ENCODE results near the gene FGF19. TPM values are rescaled to one million over a fixed set of nuclear protein-coding genes. Genes with fewer than 3 reads are reported as not detected.

Gene FGF19
- total and polyA plus RNA-seq, 9 of the 15 experiments (the other 6 are each of a cell fraction or from before 2014, with no cell fraction given) = 0.11 TPM; not detected in 8

DNA sequence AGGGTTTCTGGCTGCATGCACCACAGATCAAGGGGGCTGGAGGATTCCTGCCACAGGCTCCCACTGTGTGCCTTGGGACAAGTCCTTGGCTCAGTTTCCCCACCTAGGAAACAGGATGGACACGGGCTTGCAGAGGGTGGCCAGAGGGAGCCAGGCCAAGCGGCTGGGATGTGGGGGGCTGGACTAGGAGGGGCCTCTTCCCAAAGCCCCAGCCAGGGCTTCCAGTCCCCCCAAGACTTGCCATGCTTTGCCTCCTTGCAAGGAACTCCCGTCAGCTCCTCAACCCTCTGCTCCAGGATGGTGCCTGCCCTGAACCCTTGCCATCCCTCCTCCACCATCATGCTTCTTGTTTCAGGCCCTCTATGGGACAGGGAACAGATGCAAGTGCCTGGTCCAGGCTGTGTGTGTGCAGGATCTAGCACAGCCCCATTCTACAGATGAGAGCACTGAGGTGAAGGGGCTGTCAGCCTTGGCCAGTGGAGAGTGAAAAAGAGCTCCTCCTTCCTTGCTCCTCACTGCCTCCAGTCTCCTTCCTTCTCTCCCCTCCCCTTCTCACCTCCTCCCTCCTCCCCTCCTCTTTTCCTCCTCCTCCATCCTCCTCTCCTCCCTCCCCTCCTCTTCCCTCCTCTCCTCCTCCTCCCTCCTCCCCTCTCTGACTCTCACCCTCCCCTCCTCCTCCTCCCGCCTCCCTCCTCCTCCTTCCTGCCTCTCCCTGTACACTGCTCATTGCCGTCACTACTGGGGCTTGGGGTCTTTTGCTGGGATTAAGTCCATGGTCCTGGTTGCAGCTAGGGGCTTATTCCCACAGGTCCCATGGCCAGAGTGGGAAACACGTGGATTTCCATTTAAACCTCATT lies 13.3 kb upstream of the FGF19 start:
- Histone ChIP-seq H3K36me3 (ENCODE audit: control insufficient read depth, insufficient read depth, low read length) (no peaks in the 10 kb centered on the region), H3K4me1 (replicated peaks in 1 of 2; ENCODE audit: control insufficient read depth in 2 of 2, insufficient read depth in 2 of 2, low read length in 2 of 2) (peaks cover 0 to 4% of the 10 kb centered on the region in 2 experiments; a peak in 2 of 5 replicates), H4K20me1 (replicated peaks; ENCODE audit: control insufficient read depth, insufficient read depth, low read length) (0 out of 2 replicates have a peak, but pooled peaks cover 6% of the 10 kb centered on the region), H3K4me2 (ENCODE audit: insufficient read depth, low read length) (no peak overlapping the region), H3K9me1 (ENCODE audit: control insufficient read depth, insufficient read depth, low read length) (no peaks in the 10 kb centered on the region), H3K4me3 (no peak overlapping the region), H3K9me3 (replicated peaks; ENCODE audit: control insufficient read depth, insufficient read depth, low read depth, low read length) (no peaks in the 10 kb centered on the region), H3K27me3 (ENCODE audit: control insufficient read depth in 2 of 2, insufficient read depth in 2 of 2, low read length in 2 of 2) (peaks cover 33 to 74% of the 10 kb centered on the region in 2 experiments), H2AFZ (ENCODE audit: low read depth, low read length) (no peak overlapping the region), H3K27ac (ENCODE audit: extremely low read depth, low read depth, low read length) (no peak overlapping the region), H3K9ac (ENCODE audit: insufficient read depth in 1 of 2, low read depth in 2 of 2, low read length in 2 of 2) (no peak overlapping the region), H3K79me2 (ENCODE audit: control insufficient read depth, insufficient read depth, low read length) (no peaks in the 10 kb centered on the region)
- ATAC-seq = no peak
- intact Hi-C loops (cut with micrococcal nuclease) (no loop called here), in situ Hi-C loops (cut with MboI) (loop anchor here (10.0 kb wide), 1 partner anchor 468 kb away; no protein-coding TSS in a partner anchor)
- WGBS (ENCODE audit: insufficient coverage, low coverage, missing lambda C conversion rate) = 2% methylated on average over 5 of the region's 6 CpGs
- ChIA-PET CTCF (ENCODE audit: low intra/inter-chr PET ratio) (no interaction called here), POLR2A (interaction anchor here (0.7 kb wide), 2 partner anchors 8 to 11 kb away, joined by 3 read pairs; no protein-coding TSS in a partner anchor)
- FAIRE-seq = no peak
- no peak for DNase-seq (ENCODE audit: extremely low read depth in 1 of 4, low spot score in 3 of 4)
- TF ChIP-seq ZNF668 (CRISPR knock-in tag; IDR thresholded peaks at IDR 0.05) (no peak), HCFC1 (IDR thresholded peaks at IDR 0.05; ENCODE audit: low read depth, low read length) (no peak), ZNF263 (CRISPR knock-in tag; IDR thresholded peaks at IDR 0.05; ENCODE audit: borderline replicate concordance) (peak; percentile 89), NCOA1 (IDR thresholded peaks at IDR 0.05; ENCODE audit: low read depth) (no peak), GATAD2A (IDR thresholded peaks at IDR 0.05) (no peak), RHOXF2B (CRISPR knock-in tag; conservative IDR thresholded peaks at IDR 0.05) (no peak), RBM25 (IDR thresholded peaks at IDR 0.05; ENCODE audit: low read depth, low read length, severe bottlenecking) (peak; percentile 24), BACH1 (tag; IDR thresholded peaks at IDR 0.05) (no peak), PRMT5 (CRISPR knock-in tag; IDR thresholded peaks at IDR 0.05) (no peak), CREB5 (CRISPR knock-in tag; IDR thresholded peaks at IDR 0.05) (no peak), CAMTA2 (CRISPR knock-in tag; conservative IDR thresholded peaks at IDR 0.05) (no peak), ARNT (IDR thresholded peaks at IDR 0.05) (no peak), ETV5 (CRISPR knock-in tag; IDR thresholded peaks at IDR 0.05; ENCODE audit: low read depth) (no peak)
- TF ChIP-seq, protein P1, sequence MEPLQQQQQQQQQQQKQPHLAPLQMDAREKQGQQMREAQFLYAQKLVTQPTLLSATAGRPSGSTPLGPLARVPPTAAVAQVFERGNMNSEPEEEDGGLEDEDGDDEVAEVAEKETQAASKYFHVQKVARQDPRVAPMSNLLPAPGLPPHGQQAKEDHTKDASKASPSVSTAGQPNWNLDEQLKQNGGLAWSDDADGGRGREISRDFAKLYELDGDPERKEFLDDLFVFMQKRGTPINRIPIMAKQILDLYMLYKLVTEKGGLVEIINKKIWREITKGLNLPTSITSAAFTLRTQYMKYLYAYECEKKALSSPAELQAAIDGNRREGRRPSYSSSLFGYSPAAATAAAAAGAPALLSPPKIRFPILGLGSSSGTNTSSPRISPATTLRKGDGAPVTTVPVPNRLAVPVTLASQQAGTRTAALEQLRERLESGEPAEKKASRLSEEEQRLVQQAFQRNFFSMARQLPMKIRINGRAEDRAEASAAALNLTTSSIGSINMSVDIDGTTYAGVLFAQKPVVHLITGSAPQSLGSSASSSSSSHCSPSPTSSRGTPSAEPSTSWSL (CRISPR knock-in tag; IDR thresholded peaks at IDR 0.05; ENCODE audit: borderline replicate concordance) = no peak
- BruUV-seq (replicated peaks) = no TSS peak
